NCI-H1694 treated with DMSO at 0.1 percent for 48 hours (cell line): ENCODE results near the gene PNLIPRP1.

Source experiments
- DNase-seq: peaks from one replicate; lab custom pipeline; 2025; lab: John Stamatoyannopoulos, UW

The PNLIPRP1 gene

GRCh38 chr10:116631871-116632295 lies 41.1 kb downstream of the PNLIPRP1 start:
- DNase-seq = no peak

GRCh38 chr10:116632596-116633215 lies 41.9 kb downstream of the PNLIPRP1 start:
- no peak for DNase-seq

DNA sequence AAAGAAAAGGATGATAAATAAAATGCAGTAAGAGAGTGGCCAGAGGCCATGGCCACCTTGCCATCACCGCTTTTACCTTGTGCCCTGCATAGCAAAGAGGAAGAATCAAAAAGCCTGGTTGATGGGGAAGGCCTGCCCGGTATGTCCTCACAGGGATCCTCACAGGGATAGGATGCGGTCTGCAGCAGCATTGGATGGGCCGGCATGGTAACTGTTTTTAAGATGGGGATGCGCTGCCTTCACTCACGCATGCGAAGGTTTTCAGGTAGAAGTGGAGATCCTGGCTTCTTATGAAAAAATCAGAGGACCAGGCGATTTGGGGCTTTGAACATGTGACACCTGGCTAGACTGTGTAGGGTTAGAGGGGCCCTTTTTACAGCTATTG lies 42.4 kb downstream of the PNLIPRP1 start:
- no peak for DNase-seq

GRCh38 chr10:116634126-116634975 lies 43.6 kb downstream of the PNLIPRP1 start:
- no peak for DNase-seq

- DNase-seq = no peak
Observed at GRCh38 chr10:116636385-116636784, 45.6 kb downstream of the PNLIPRP1 start.

- no peak for DNase-seq
Observed at GRCh38 chr10:116636976-116637375, 46.2 kb downstream of the PNLIPRP1 start.

GRCh38 chr10:116637830-116638229 lies 47.1 kb downstream of the PNLIPRP1 start:
- DNase-seq = no peak

GRCh38 chr10:116646502-116646901 lies 55.7 kb downstream of the PNLIPRP1 start:
- DNase-seq = no peak

DNA sequence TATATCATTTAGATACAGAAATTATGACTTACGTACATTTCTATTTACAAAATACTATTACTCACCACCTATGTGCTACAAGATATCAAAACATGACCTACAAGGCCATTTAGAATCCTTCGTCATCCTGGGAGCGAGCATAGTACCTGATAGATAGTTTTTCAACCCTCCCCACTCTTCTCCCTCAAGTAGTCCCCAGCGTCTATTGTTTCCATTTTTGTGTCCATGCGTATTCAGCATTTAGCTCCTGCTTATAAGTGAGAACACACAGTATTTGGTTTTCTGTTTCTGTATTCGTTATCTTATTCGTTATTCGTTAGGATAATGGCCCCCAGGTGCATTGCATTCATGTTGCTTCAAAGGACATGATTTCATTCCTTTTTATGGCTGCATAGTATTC lies 58.1 kb downstream of the PNLIPRP1 start:
- DNase-seq = no peak

DNA sequence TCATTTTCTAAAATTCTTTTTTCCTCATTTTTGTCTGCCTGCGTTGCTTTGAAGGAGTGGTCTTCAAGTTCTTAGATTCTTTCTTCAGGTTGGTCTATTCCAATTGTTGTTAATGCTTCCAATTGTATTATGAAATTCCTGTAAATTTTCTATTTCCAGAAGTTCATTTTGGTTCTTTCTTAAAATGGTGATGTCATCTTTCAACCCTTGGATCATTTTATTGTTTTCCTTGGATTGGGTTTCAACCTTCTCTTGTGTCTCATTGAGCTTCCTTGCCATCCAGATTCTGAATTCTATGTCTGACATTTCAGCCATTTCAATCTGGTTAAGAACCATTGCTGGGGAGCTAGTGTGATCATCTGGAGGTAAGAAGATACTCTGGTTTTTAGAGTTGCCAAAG lies 63.1 kb downstream of the PNLIPRP1 start:
- DNase-seq = no peak

DNA sequence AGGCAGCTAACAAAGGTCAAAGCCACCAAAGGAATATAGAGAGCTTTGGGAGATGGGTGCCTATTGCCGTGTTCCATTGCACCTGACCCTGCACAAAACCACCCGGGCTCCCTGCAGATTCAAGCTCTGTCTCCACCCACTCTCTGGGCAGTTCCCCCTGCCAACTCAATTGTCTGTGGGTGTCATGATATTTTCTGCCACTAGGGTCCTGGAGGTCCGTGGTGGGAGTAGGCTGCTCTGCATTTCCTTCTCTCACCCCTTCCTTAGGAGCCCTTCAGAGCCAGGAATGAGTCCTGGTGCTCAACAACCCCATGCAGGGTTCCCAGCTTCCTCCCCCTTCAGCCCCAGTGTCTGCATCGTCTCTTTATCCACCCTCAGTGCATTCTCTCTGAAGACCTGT lies 64.1 kb downstream of the PNLIPRP1 start:
- no peak for DNase-seq

- no peak for DNase-seq
Observed at GRCh38 chr10:116655568-116655967, 64.8 kb downstream of the PNLIPRP1 start.

- DNase-seq = no peak
Observed at GRCh38 chr10:116656044-116656443, 65.3 kb downstream of the PNLIPRP1 start.

GRCh38 chr10:116657863-116658551 lies 67.2 kb downstream of the PNLIPRP1 start:
- DNase-seq = no peak
